ENCODE results near the gene MGAT5B.
A peak's percentile ranks its signal among the peaks of the same experiment; 100 is the strongest.

MGAT5B gene

GRCh38 chr17:76868669-76869495, 678 bp downstream of the MGAT5B start:
- H3K9me2 ChIP-seq (replicated peaks; ENCODE audit: insufficient read depth, low read length), result no peaks in the 10 kb centered on the region
- no peak overlapping the region for H2AFZ ChIP-seq (ENCODE audit: low read length)
- peaks cover 24% of the 10 kb centered on the region for H3K4me1 ChIP-seq (ENCODE audit: low read length)
- no peaks in the 10 kb centered on the region for H3K36me3 ChIP-seq (replicated peaks; ENCODE audit: insufficient read depth, low read length)
- H3K27me3 ChIP-seq (replicated peaks; ENCODE audit: insufficient read depth, low read length), result peaks cover 8% of the 10 kb centered on the region
- no peak overlapping the region for H3K27ac ChIP-seq (ENCODE audit: low read length)
- H3K4me3 ChIP-seq (ENCODE audit: low read length), result peak overlapping the region; percentile 49; the same call in 1 of the 2 replicates
- H3K79me2 ChIP-seq (ENCODE audit: low read length), result no peaks in the 10 kb centered on the region
- 0 out of 2 replicates have a peak overlapping the region, but pooled peaks have one; percentile 23 for H3K9ac ChIP-seq (ENCODE audit: low read length)
- no peaks in the 10 kb centered on the region for H4K20me1 ChIP-seq (ENCODE audit: insufficient read depth, low read length)
- TF ChIP-seq EZH2phosphoT487 (IDR thresholded peaks at IDR 0.05; ENCODE audit: low read length) (no peak), CTCF (IDR thresholded peaks at IDR 0.05; ENCODE audit: low read length) (no peak), EZH2 (optimal IDR thresholded peaks at IDR 0.05; ENCODE audit: low read depth, low read length) (peak; percentile 57)
- peaks cover 8% of the 10 kb centered on the region for H3F3A ChIP-seq (ENCODE audit: insufficient read depth, low read length)
- H3K4me2 ChIP-seq (ENCODE audit: low read depth, low read length), result peak overlapping the region; percentile 75
- DNase-seq, result no peak
- no peaks in the 10 kb centered on the region for H3K9me3 ChIP-seq (replicated peaks; ENCODE audit: insufficient read depth, low read length)

GRCh38 chr17:76869496-76870376, 1.5 kb downstream of the MGAT5B start:
- no peak overlapping the region for H3K4me3 ChIP-seq (ENCODE audit: low read length)
- no peak overlapping the region for H3K4me2 ChIP-seq (ENCODE audit: low read depth, low read length)
- H3K9me2 ChIP-seq (replicated peaks; ENCODE audit: insufficient read depth, low read length), result no peaks in the 10 kb centered on the region
- peaks cover 24% of the 10 kb centered on the region for H3K4me1 ChIP-seq (ENCODE audit: low read length)
- peaks cover 8% of the 10 kb centered on the region for H3K27me3 ChIP-seq (replicated peaks; ENCODE audit: insufficient read depth, low read length)
- H3K79me2 ChIP-seq (ENCODE audit: low read length), result no peaks in the 10 kb centered on the region
- no peak for DNase-seq
- H3K36me3 ChIP-seq (replicated peaks; ENCODE audit: insufficient read depth, low read length), result no peaks in the 10 kb centered on the region
- no peak overlapping the region for H3K27ac ChIP-seq (ENCODE audit: low read length)
- H2AFZ ChIP-seq (ENCODE audit: low read length), result no peak overlapping the region
- no peaks in the 10 kb centered on the region for H4K20me1 ChIP-seq (ENCODE audit: insufficient read depth, low read length)
- peaks cover 8% of the 10 kb centered on the region for H3F3A ChIP-seq (ENCODE audit: insufficient read depth, low read length)
- TF ChIP-seq CTCF (IDR thresholded peaks at IDR 0.05; ENCODE audit: low read length), result no peak
- no peak for TF ChIP-seq EZH2 (optimal IDR thresholded peaks at IDR 0.05; ENCODE audit: low read depth, low read length)
- TF ChIP-seq EZH2phosphoT487 (IDR thresholded peaks at IDR 0.05; ENCODE audit: low read length), result no peak
- H3K9ac ChIP-seq (ENCODE audit: low read length), result no peak overlapping the region
- no peaks in the 10 kb centered on the region for H3K9me3 ChIP-seq (replicated peaks; ENCODE audit: insufficient read depth, low read length)

- Histone ChIP-seq H2AFZ (ENCODE audit: low read length) (no peak overlapping the region), H4K20me1 (ENCODE audit: insufficient read depth, low read length) (no peaks in the 10 kb centered on the region), H3K79me2 (ENCODE audit: low read length) (no peaks in the 10 kb centered on the region), H3K27me3 (replicated peaks; ENCODE audit: insufficient read depth, low read length) (peaks cover 8% of the 10 kb centered on the region), H3K4me3 (ENCODE audit: low read length) (no peak overlapping the region), H3K4me1 (ENCODE audit: low read length) (peaks cover 24% of the 10 kb centered on the region), H3F3A (ENCODE audit: insufficient read depth, low read length) (peaks cover 8% of the 10 kb centered on the region), H3K27ac (ENCODE audit: low read length) (no peak overlapping the region), H3K36me3 (replicated peaks; ENCODE audit: insufficient read depth, low read length) (no peaks in the 10 kb centered on the region), H3K9me2 (replicated peaks; ENCODE audit: insufficient read depth, low read length) (no peaks in the 10 kb centered on the region), H3K9ac (ENCODE audit: low read length) (no peak overlapping the region), H3K4me2 (ENCODE audit: low read depth, low read length) (no peak overlapping the region), H3K9me3 (replicated peaks; ENCODE audit: insufficient read depth, low read length) (no peaks in the 10 kb centered on the region)
- TF ChIP-seq EZH2 (optimal IDR thresholded peaks at IDR 0.05; ENCODE audit: low read depth, low read length) (no peak), CTCF (IDR thresholded peaks at IDR 0.05; ENCODE audit: low read length) (no peak), EZH2phosphoT487 (IDR thresholded peaks at IDR 0.05; ENCODE audit: low read length) (no peak)
- DNase-seq, result no peak
These were observed 2.1 kb downstream of the MGAT5B start for GRCh38 chr17:76870377-76870714.
